ENCODE data around the gene GLT8D1. TPM values are rescaled to one million over a fixed set of nuclear protein-coding genes. Genes with fewer than 3 reads are reported as not detected.

The GLT8D1 gene
- total and polyA plus RNA-seq, 2 of the 4 experiments (the other 2 are of a cell fraction), result 87.8 to 124 TPM

- TF ChIP-seq MAZ (IDR thresholded peaks at IDR 0.05; ENCODE audit: borderline replicate concordance, low read depth, low read length) (no peak), MXI1 (IDR thresholded peaks at IDR 0.05; ENCODE audit: borderline replicate concordance, low read depth, low read length) (no peak), MAFK (IDR thresholded peaks at IDR 0.05; ENCODE audit: low read depth, low read length) (no peak), CEBPB (IDR thresholded peaks at IDR 0.05; ENCODE audit: low read depth, low read length) (no peak), RFX5 (IDR thresholded peaks at IDR 0.05; ENCODE audit: low read depth, low read length) (no peak), RCOR1 (IDR thresholded peaks at IDR 0.05; ENCODE audit: insufficient replicate concordance, low read length) (no peak), RAD21 (IDR thresholded peaks at IDR 0.05; ENCODE audit: low read length) (no peak), FOS (IDR thresholded peaks at IDR 0.05; ENCODE audit: low read depth, low read length) (no peak), BHLHE40 (IDR thresholded peaks at IDR 0.05; ENCODE audit: low read depth, low read length) (no peak), USF2 (IDR thresholded peaks at IDR 0.05; ENCODE audit: low read depth, low read length) (no peak), POLR2A (IDR thresholded peaks at IDR 0.05; ENCODE audit: low read depth, low read length) (no peak), ELK1 (IDR thresholded peaks at IDR 0.05; ENCODE audit: borderline replicate concordance, low read depth, low read length) (no peak), CHD1 (IDR thresholded peaks at IDR 0.05; ENCODE audit: low read depth, low read length) (no peak), NFE2L2 (IDR thresholded peaks at IDR 0.05; ENCODE audit: low read depth, low read length) (no peak), SMC3 (IDR thresholded peaks at IDR 0.05; ENCODE audit: low read depth, low read length) (no peak), CTCF (conservative IDR thresholded peaks at IDR 0.05; ENCODE audit: low read depth, low read length) (no peak)
- Histone ChIP-seq H4K91ac (ENCODE audit: insufficient read depth, low read depth, low read length) (no peak overlapping the region), H2BK15ac (ENCODE audit: low read depth, low read length) (no peak overlapping the region), H3K4ac (ENCODE audit: low read depth, low read length) (no peak overlapping the region), H4K20me1 (ENCODE audit: insufficient read depth, low read length) (no peaks in the 10 kb centered on the region), H2BK5ac (ENCODE audit: low read depth, low read length, poor library complexity, severe bottlenecking) (no peak overlapping the region), H3K79me1 (ENCODE audit: low read depth in 1 of 2, low read length in 2 of 2) (peaks cover 25 to 38% of the 10 kb centered on the region in 2 experiments), H3K9me3 (ENCODE audit: control insufficient read depth, insufficient read depth, low read length) (no peaks in the 10 kb centered on the region), H3K23ac (ENCODE audit: low read depth, low read length) (no peak overlapping the region), H3K4me1 (ENCODE audit: control insufficient read depth, insufficient read depth, low read length) (no peaks in the 10 kb centered on the region), H4K5ac (ENCODE audit: low read depth, low read length) (no peak overlapping the region), H2BK20ac (ENCODE audit: low read depth, low read length) (no peak overlapping the region), H3K14ac (replicated peaks; ENCODE audit: low read depth, low read length) (no peak overlapping the region), H3K4me2 (ENCODE audit: low read depth, low read length) (no peak overlapping the region), H2AK9ac (replicated peaks; ENCODE audit: low read depth, low read length, poor library complexity) (no peak overlapping the region), H3K27me3 (ENCODE audit: control insufficient read depth, insufficient read depth, low read length) (no peaks in the 10 kb centered on the region), H4K8ac (ENCODE audit: low read depth in 2 of 2, low read length in 2 of 2) (no peak overlapping the region), H3K4me3 (ENCODE audit: insufficient read depth, low read depth, low read length) (no peak overlapping the region), H3K27ac (ENCODE audit: insufficient read depth, low read length) (no peak overlapping the region), H2AFZ (replicated peaks; ENCODE audit: low read length, poor library complexity) (no peak overlapping the region), H3K36me3 (ENCODE audit: control insufficient read depth, insufficient read depth, low read length) (peaks cover 40% of the 10 kb centered on the region), H3K18ac (ENCODE audit: low read depth, low read length) (no peak overlapping the region), H2BK120ac (ENCODE audit: low read depth, low read length) (no peak overlapping the region), H2AK5ac (ENCODE audit: low read depth, low read length) (no peak overlapping the region), H3K56ac (ENCODE audit: extremely low read depth, insufficient read depth, low read length) (no peak overlapping the region), H3K9ac (ENCODE audit: low read depth, low read length) (no peak overlapping the region), H3K9me1 (ENCODE audit: insufficient read depth, low read length) (peaks cover 2% of the 10 kb centered on the region; the same call in 1 of the 2 replicates)
- dilution Hi-C loops (cut with HindIII; ENCODE audit: low sequenced_read_pairs, unreplicated experiment) (no loop called here), in situ Hi-C loops (cut with MboI; ENCODE audit: low sequenced_read_pairs) (no loop called here), intact Hi-C loops (cut with micrococcal nuclease) (no loop called here)
- no CpG with 5 or more reads among the region's 3 CpGs for WGBS, 2 experiments (ENCODE audit: extremely low coverage in 2 of 2, insufficient read length in 1 of 2)
- ChIA-PET POLR2A (ENCODE audit: unreplicated experiment) (no interaction called here), CTCF (no interaction called here)
- no TSS peak for BruUV-seq (replicated peaks)
- ATAC-seq (ENCODE audit: low read depth), result no peak
- DNase-seq, result no peak
Measured at GRCh38 chr3:52663098-52663497, 42.5 kb downstream of the GLT8D1 start.

All from IMR-90 (cell line).